OCI-LY7 (cell line): Measurements from ENCODE around the gene HNMT.

Experiments
- CTCF ChIP-seq: fragments of 200-600 bp; sonication (generic); conservative IDR thresholded peaks from 2 replicates; pipeline ENCODE4 v1.5.1; 2014; ENCODE audit warnings: mild to moderate bottlenecking, antibody characterized with exemption, low read length, moderate library complexity, mixed read lengths
- EZH2phosphoT487 ChIP-seq: fragments of 200-600 bp; sonication (generic); IDR thresholded peaks from 2 replicates; pipeline ENCODE4 v1.6.1; 2018; ENCODE audit warnings: low read depth, borderline replicate concordance, mild to moderate bottlenecking, mixed run types, antibody characterized with exemption, low read length, moderate library complexity, mixed read lengths

- TF ChIP-seq EZH2phosphoT487 (no peak), CTCF (no peak)
Observed at GRCh38 chr2:137980459-137980858, 16.2 kb downstream of the HNMT start.
